CD4-positive, CD25-positive, alpha-beta regulatory T cell (primary cell): ENCODE results near the gene ALPK1. TPM values are rescaled to one million over a fixed set of nuclear protein-coding genes. Genes with fewer than 3 reads are reported as not detected.
"Not testable (repeated sequence)": the region's sequence is repeated elsewhere in the genome, so short reads cannot be mapped to it uniquely, and the experiment has no call there.

Experiments used
- ATAC-seq, 2 donors: fragments of 150-1000 bp; cut with Tn5 transposase; one replicate each; pipeline ENCODE4 v1.10.0; 2021; ENCODE audit warnings: low read depth in 2 of 2, moderate number of reproducible peaks in 2 of 2, moderate library complexity in 1 of 2
- DNase-seq, 3 donors: peaks; one replicate each; pipeline versions ENCODE4 v3.0.0 to v3.0.0-alpha.2; 2012 to 2022; ENCODE audit warnings: mixed read lengths in 1 of 3
- H3K27ac ChIP-seq: one replicate; pipeline ENCODE4 v1.7.0; 2013; ENCODE audit warnings: mild to moderate bottlenecking, low read length; ENCODE audit not compliant: insufficient read depth, poor library complexity, severe bottlenecking
- H3K27me3 ChIP-seq: one replicate; pipeline ENCODE4 v1.7.0; 2013; ENCODE audit warnings: low read length; ENCODE audit not compliant: control insufficient read depth, insufficient read depth
- H3K36me3 ChIP-seq: one replicate; pipeline ENCODE4 v1.7.0; 2013; ENCODE audit warnings: mild to moderate bottlenecking, low read length, moderate library complexity; ENCODE audit not compliant: control insufficient read depth, insufficient read depth
- H3K4me1 ChIP-seq: 2 replicates; pipeline ENCODE4 v1.7.0; 2013; ENCODE audit warnings: mild to moderate bottlenecking, low read length; ENCODE audit not compliant: insufficient read depth, control insufficient read depth, poor library complexity, severe bottlenecking
- H3K4me3 ChIP-seq: one replicate; pipeline ENCODE4 v1.7.0; 2013; ENCODE audit warnings: low read depth, mild to moderate bottlenecking, low read length, moderate library complexity
- H3K9me3 ChIP-seq, 2 experiments: 1 replicate in 1 of 2; 2 replicates in 1 of 2; pipeline ENCODE4 v1.7.0; 2013; ENCODE audit warnings: low read length in 2 of 2, mild to moderate bottlenecking in 1 of 2, moderate library complexity in 1 of 2; ENCODE audit not compliant: control insufficient read depth in 2 of 2
- H3K27ac Mint-ChIP-seq, 3 donors: one replicate each; pipeline ENCODE4 v1.8.0; 2020 to 2022; ENCODE audit warnings: mild to moderate bottlenecking in 3 of 3, mixed read lengths in 3 of 3, moderate library complexity in 2 of 3
- H3K27me3 Mint-ChIP-seq: one replicate; pipeline ENCODE4 v1.8.0; 2022; ENCODE audit warnings: mild to moderate bottlenecking, mixed read lengths
- H3K36me3 Mint-ChIP-seq: one replicate; pipeline ENCODE4 v1.8.0; 2020; ENCODE audit warnings: mixed read lengths
- H3K4me1 Mint-ChIP-seq, 4 donors: one replicate each; pipeline ENCODE4 v1.8.0; 2020 to 2022; ENCODE audit warnings: mixed read lengths in 4 of 4, mild to moderate bottlenecking in 1 of 4
- H3K4me3 Mint-ChIP-seq, 4 donors: one replicate each; pipeline ENCODE4 v1.8.0; 2020 to 2022; ENCODE audit warnings: mild to moderate bottlenecking in 4 of 4, mixed read lengths in 4 of 4, moderate library complexity in 3 of 4
- H3K9me3 Mint-ChIP-seq, 7 donors: one replicate each; pipeline ENCODE4 v1.8.0; 2020 to 2022; ENCODE audit warnings: mixed read lengths in 7 of 7, mild to moderate bottlenecking in 3 of 7, moderate library complexity in 2 of 7
- polyA plus RNA-seq, 4 donors: library from polyadenylated mRNA; unstranded; fragments of 300-500 nt; fragmentation: Illumina TruSeq; gene quantifications; one replicate each; pipeline ENCODE4 v1.2.3, GENCODE V29; 2021
- total RNA-seq: library from RNA; stranded (reverse); gene quantifications from one replicate; pipeline ENCODE4 v1.2.3, GENCODE V29; 2022

Gene ALPK1
- total and polyA plus RNA-seq, 5 donors from 2014 or later = 0.23 to 6.2 (median 1.1) TPM

- peaks cover under 1% of the 10 kb centered on the region for H3K36me3 ChIP-seq
- H3K4me3 ChIP-seq = peak overlapping the region; percentile 90
- Mint-ChIP-seq H3K36me3 (peaks cover 10% of the 10 kb centered on the region), H3K4me1 (peaks cover 30 to 66% (median 46%) of the 10 kb centered on the region in 4 donors), H3K27me3 (no peaks in the 10 kb centered on the region), H3K9me3 (peaks cover 0 to 1% (median 0%) of the 10 kb centered on the region in 7 donors), H3K27ac (peak overlapping the region; percentile 90 to 100 (median 96)), H3K4me3 (peak overlapping the region; percentile 86 to 97 (median 94))
- no peaks in the 10 kb centered on the region for H3K9me3 ChIP-seq
- peak overlapping the region; percentile 87 for H3K27ac ChIP-seq
- no peaks in the 10 kb centered on the region for H3K27me3 ChIP-seq
- peaks cover 65% of the 10 kb centered on the region for H3K4me1 ChIP-seq
- peak in 2 of 3 donors; percentile 41 to 75 for DNase-seq
- ATAC-seq = peak; percentile 30 to 35
Observed at GRCh38 chr4:112287258-112287989, 9.7 kb upstream of the ALPK1 start.

GRCh38 chr4:112288455-112288854 is 8.7 kb upstream of the ALPK1 start:
- Mint-ChIP-seq H3K27me3 (no peaks in the 10 kb centered on the region), H3K27ac (peak overlapping the region; percentile 76 to 95 (median 90)), H3K36me3 (peaks cover 3% of the 10 kb centered on the region), H3K4me1 (peaks cover 23 to 57% (median 38%) of the 10 kb centered on the region in 4 donors), H3K4me3 (peak overlapping the region; percentile 60 to 86 (median 72)), H3K9me3 (peaks cover 0 to 1% (median 0%) of the 10 kb centered on the region in 7 donors)
- H3K4me3 ChIP-seq = peak overlapping the region; percentile 90
- H3K36me3 ChIP-seq = no peaks in the 10 kb centered on the region
- peaks cover 55% of the 10 kb centered on the region for H3K4me1 ChIP-seq
- H3K27me3 ChIP-seq = no peaks in the 10 kb centered on the region
- DNase-seq = peak; percentile 26 to 82 (median 65)
- H3K9me3 ChIP-seq = no peaks in the 10 kb centered on the region
- peak overlapping the region; percentile 87 for H3K27ac ChIP-seq
- peak; percentile 19 to 27 for ATAC-seq

GRCh38 chr4:112289407-112290253 is 7.5 kb upstream of the ALPK1 start:
- Histone ChIP-seq H3K9me3 (no peaks in the 10 kb centered on the region), H3K27me3 (no peaks in the 10 kb centered on the region), H3K4me3 (no peak overlapping the region), H3K27ac (no peak overlapping the region), H3K36me3 (no peaks in the 10 kb centered on the region), H3K4me1 (peaks cover 45% of the 10 kb centered on the region)
- H3K36me3 Mint-ChIP-seq = peaks cover 6% of the 10 kb centered on the region
- peak overlapping the region; percentile 73 to 90 (median 83) for H3K27ac Mint-ChIP-seq
- H3K27me3 Mint-ChIP-seq = no peaks in the 10 kb centered on the region
- H3K4me3 Mint-ChIP-seq = peak overlapping the region in 2 of 4 donors; percentile 60 to 86
- peaks cover 0 to 1% (median 0%) of the 10 kb centered on the region in 7 donors for H3K9me3 Mint-ChIP-seq
- DNase-seq (no peak), ATAC-seq (no peak)
- peaks cover 16 to 47% (median 30%) of the 10 kb centered on the region in 4 donors for H3K4me1 Mint-ChIP-seq

- Histone ChIP-seq H3K27me3 (no peaks in the 10 kb centered on the region), H3K36me3 (no peaks in the 10 kb centered on the region), H3K27ac (no peak overlapping the region), H3K4me3 (no peak overlapping the region), H3K9me3 (no peaks in the 10 kb centered on the region), H3K4me1 (peaks cover 37% of the 10 kb centered on the region)
- ATAC-seq = no peak
- Mint-ChIP-seq H3K4me1 (peaks cover 16 to 46% (median 30%) of the 10 kb centered on the region in 4 donors), H3K4me3 (no peak overlapping the region), H3K9me3 (peaks cover 0 to 1% (median 0%) of the 10 kb centered on the region in 7 donors), H3K36me3 (peaks cover 6% of the 10 kb centered on the region), H3K27ac (peak overlapping the region in 1 of 3 donors; percentile 90), H3K27me3 (no peaks in the 10 kb centered on the region)
- DNase-seq = no peak
Observed at GRCh38 chr4:112290341-112290740, 6.8 kb upstream of the ALPK1 start.

GRCh38 chr4:112299721-112300120 is 2.6 kb downstream of the ALPK1 start:
- DNase-seq (no peak), ATAC-seq (no peak)
- Histone ChIP-seq H3K4me1 (peaks cover 18% of the 10 kb centered on the region), H3K9me3 (no peaks in the 10 kb centered on the region), H3K36me3 (no peaks in the 10 kb centered on the region), H3K4me3 (no peak overlapping the region), H3K27ac (no peak overlapping the region), H3K27me3 (peaks cover 2% of the 10 kb centered on the region)
- H3K27ac Mint-ChIP-seq = no peak overlapping the region
- no peaks in the 10 kb centered on the region for H3K9me3 Mint-ChIP-seq
- H3K36me3 Mint-ChIP-seq = no peaks in the 10 kb centered on the region
- peaks cover 11% of the 10 kb centered on the region for H3K27me3 Mint-ChIP-seq
- peaks cover 10 to 22% (median 15%) of the 10 kb centered on the region in 4 donors for H3K4me1 Mint-ChIP-seq
- H3K4me3 Mint-ChIP-seq = peak overlapping the region in 1 of 4 donors; percentile 53

- Mint-ChIP-seq H3K9me3 (no peaks in the 10 kb centered on the region), H3K36me3 (no peaks in the 10 kb centered on the region), H3K4me3 (no peak overlapping the region), H3K4me1 (peaks cover 0 to 17% (median 7%) of the 10 kb centered on the region in 4 donors), H3K27me3 (peaks cover 11% of the 10 kb centered on the region), H3K27ac (no peak overlapping the region)
- Histone ChIP-seq H3K27me3 (peaks cover 2% of the 10 kb centered on the region), H3K4me1 (peaks cover 18% of the 10 kb centered on the region), H3K9me3 (no peaks in the 10 kb centered on the region), H3K27ac (no peak overlapping the region), H3K36me3 (no peaks in the 10 kb centered on the region), H3K4me3 (peak overlapping the region; percentile 29)
- DNase-seq (peak in 1 of 3 donors; percentile 67), ATAC-seq (peak; percentile 77 to 81)
Observed at GRCh38 chr4:112302320-112303274, 5.4 kb downstream of the ALPK1 start.

- H3K36me3 Mint-ChIP-seq, H3K27ac Mint-ChIP-seq, H3K9me3 Mint-ChIP-seq, H3K27ac ChIP-seq, H3K36me3 ChIP-seq, H3K27me3 Mint-ChIP-seq, H3K9me3 ChIP-seq, H3K27me3 ChIP-seq, ATAC-seq, DNase-seq, H3K4me3 ChIP-seq, H3K4me3 Mint-ChIP-seq: not testable (repeated sequence)
- H3K4me1 Mint-ChIP-seq = peaks cover 0 to 22% (median 5%) of the 10 kb centered on the region in 4 donors
- peaks cover 18% of the 10 kb centered on the region for H3K4me1 ChIP-seq
Observed at GRCh38 chr4:112305477-112305876, 8.3 kb downstream of the ALPK1 start.
